IPS-18c (cell line): ENCODE data around the gene PLA2G15.

Source experiments
- H3K4me3 ChIP-seq: 2 replicates; pipeline ENCODE4 v1.7.0; 2013; ENCODE audit warnings: low read depth, mild to moderate bottlenecking, low read length, moderate library complexity; ENCODE audit not compliant: insufficient read depth
- H3K9me3 ChIP-seq: one replicate; pipeline ENCODE4 v1.6.1; 2013; ENCODE audit warnings: mild to moderate bottlenecking, low read length, moderate library complexity; ENCODE audit not compliant: control insufficient read depth, insufficient read depth

PLA2G15 gene

DNA sequence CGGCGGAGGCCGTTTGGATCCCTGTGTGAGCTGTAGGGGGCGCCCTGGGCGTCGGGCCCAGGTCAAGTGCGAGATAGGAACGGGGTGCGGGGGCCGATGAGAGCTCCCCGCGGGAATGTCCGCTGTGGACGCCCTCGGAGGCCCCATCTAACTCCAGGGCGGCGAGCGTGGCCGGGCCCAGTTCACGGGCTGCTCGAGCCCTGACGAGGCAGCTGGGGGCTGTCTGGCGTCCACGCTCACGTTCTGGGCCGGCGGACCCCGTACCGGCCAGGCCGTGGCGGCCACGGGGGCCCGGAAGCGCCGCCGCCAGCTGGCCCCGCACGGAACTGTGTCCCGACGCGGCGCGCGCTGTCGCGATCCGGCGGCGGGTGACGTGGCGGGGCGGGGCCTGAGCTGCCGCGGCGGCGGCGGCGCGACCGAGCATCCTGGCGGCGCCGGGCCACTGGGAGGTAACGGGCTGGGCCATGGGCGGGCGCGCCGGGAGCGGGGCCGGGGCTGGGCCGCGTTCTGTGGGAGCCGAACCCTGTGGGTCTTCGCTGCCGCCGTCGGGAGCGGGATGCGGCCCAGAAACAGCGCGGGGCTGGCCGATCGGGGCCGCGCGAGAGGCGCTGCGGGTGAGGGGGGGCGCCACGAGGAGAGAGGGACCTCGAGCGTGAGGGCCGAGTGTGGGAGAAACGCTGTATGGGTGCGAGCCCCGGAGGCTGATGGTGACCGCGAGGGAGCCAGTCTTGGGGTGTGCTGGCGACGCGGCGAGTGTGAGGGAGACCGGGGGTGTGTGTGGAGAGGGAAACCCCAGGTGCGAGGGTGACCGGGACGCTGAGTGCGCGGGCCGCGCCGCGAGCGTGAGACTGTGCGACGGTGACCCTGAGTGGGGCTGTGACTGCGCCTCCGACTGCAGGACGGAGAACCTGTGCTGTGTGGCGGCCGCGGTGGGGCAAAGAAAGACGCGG is 19.2 kb downstream of the PLA2G15 start, which contains the start of gene SLC7A6:
TSS of gene SLC7A6 (plus strand) at position 399 of the 950 bp plus-strand sequence. CDS start 10,201 bp downstream, outside the sequence.
- Histone ChIP-seq H3K9me3 (peaks cover 2% of the 10 kb centered on the region), H3K4me3 (peak within 1 kb of the TSS; percentile 87)

DNA sequence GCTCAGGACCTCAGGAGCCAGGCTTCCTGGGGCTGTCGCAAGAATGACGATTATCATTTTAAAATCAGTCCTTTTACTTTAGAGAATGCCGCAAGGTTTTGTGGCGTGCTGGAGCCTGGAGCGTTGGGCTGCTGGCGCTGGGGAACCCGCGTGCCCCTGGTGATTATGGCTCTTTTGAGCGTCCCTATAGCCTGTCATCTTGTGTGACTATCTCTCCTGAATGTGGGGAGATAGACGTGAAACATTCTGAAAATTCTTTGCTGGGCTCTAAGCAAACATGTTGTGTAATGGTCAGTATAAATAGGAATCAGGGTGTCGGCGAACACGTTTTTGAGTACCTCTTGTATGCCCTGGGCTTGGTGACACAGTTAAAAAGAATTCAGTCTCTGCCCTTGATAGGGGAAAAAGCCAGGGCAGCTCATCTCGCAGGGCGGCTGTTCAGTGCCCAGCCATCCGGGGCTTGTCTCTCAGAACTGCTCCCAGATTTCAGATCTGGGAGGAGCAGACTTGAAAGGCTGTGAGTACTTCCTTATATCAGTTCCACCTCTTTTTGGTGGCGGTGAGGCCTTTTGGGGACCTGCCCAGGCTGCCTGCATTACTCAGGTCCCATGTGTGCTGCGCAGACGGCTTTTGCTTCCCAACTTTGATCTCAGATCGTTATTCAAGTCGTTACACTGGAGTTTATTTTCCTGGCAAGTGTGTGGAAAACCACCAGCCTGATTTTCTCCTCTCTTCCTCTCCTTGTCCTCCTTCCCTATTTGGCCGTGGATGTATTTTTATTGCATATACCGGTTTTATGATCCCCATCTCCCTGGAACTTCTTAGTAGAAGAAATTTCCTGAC is 20.1 kb downstream of the PLA2G15 start:
- H3K4me3 ChIP-seq: peak overlapping the region; percentile 87
- peaks cover 1% of the 10 kb centered on the region for H3K9me3 ChIP-seq

DNA sequence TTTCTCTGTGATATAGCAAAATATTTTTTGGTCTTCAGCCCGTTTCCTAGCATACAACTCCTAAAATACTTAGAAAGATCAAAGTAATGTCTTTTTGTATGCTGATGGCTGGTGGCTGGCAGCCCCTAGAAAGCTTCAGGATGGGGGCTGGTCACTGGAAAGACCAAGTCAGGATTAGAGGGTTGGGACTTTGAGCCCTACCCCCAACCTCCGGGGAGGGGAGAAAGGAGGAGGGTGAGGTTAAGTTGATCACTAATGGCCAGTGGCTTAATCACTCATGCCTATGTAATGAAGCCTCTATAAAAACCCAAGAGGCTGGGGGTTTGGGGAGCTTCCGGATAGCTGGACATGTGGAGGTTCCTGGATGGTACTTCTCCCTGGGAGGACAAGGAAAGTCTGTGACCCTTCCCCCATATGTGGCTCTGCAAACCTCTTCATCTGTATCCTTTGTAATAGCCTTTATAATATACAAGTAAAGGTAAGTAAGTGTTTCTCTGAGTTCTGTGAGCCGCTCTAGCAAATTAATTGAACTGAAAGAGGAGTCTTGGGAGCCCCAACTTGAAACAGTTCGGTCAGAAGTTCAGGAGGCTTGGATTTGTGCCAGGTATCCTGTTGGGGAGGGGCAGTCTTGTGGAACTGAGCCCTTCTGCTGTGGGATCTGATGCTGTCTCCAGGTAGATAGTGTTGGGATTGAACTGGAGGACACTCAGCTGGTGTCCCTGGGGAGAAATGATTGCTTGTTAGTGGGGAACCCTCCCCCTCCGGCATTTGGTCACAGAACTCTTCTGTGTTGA is 22.6 kb downstream of the PLA2G15 start:
- H3K9me3 ChIP-seq: peaks cover 3% of the 10 kb centered on the region
- H3K4me3 ChIP-seq: peak overlapping the region; percentile 28; the same call in 1 of the 2 replicates

DNA sequence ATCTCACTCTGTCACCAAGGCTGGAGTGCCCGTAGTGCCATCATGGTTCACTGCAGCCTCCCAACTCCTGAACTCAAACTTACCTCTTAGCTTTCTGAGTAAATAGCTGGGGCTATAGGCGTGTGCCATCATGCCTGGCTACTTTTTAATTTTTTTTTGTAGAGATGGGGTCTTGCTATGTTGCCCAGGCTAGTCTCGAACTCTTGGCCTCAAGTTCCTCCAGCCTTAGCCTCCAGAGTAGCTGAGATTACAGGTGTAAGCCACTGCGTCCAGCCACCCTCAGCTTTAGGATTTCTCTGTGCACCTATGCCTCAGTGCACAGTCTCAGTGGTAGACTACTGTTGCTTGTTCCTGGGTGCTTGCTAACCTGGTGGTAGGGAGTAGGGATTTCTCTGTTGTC is 24.6 kb downstream of the PLA2G15 start:
- Histone ChIP-seq H3K9me3 (peaks cover 3% of the 10 kb centered on the region), H3K4me3 (no peak overlapping the region)

DNA sequence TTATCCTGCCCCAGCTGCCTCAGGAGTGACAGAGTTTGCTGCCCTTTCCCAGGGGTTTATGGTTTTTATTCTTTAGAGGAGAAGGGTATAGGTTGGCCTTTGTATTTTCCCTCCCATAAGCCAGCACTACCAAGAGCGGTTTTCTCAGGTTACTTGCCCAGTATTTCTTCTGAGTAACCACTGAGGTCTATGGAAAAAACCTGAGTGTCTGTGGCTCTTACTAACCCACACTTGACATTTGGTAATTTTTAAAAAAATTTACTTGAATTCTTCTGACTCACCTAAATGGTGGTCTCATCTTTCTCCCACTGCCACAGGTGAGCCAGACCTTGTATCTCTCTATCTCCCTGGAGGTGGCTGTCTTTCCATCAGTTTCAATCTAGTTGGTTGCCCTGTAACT is 25.2 kb downstream of the PLA2G15 start:
- Histone ChIP-seq H3K4me3 (no peak overlapping the region), H3K9me3 (peaks cover 3% of the 10 kb centered on the region)

DNA sequence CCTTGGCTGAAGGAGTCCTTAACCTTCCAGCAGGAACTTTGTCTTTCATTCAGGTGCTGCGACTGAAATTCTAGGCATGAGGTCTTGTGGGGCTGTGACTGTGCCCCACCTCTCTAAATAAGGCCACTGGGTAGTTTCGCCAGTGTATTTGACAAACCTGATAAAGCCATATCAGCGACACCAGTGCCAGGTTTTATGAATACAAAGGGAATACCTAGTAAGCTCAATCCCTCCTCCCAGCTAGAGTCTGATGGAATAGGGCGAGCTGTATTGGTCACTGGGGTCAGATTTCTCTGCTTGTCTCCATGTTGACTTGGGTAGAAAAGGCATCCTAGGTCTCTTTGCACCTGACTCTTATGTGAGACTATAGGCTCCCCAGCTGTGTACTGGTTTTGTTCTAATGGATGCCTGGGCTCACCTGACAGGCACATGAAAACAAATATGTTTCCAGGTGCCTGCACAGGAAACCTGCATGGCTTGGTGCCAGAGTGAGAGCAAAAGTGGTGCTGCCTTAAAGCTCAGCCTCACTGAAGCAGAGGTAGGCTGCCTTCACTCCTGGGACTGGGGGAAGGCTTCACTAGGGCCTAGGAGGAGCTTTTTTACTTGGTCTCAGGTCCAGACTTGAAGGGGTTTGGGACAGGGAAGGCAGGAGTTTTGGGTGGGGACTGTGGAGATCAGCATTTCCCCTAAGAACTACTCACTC is 27.5 kb downstream of the PLA2G15 start:
- Histone ChIP-seq H3K4me3 (no peak overlapping the region), H3K9me3 (peaks cover 3% of the 10 kb centered on the region)

DNA sequence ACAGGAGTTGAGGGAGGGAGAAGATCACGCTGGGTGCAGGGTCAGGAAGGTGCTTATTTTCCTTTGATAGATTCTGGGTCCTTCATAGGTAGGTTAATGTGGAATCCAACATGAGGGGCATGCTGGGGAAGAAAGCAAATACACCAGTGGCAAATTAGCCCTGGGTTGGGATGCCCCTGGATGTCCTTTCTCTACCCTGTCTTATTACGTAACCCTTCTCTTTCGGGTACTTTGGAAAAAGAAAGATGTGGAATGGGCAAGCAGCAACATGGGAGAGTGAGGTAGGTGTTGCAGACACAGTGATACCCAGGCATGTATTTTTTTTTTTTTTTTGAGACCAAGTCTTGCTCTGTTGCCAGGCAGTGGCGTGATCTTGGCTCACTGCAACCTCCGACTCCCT is 28.3 kb downstream of the PLA2G15 start:
- H3K9me3 ChIP-seq: peaks cover 3% of the 10 kb centered on the region

DNA sequence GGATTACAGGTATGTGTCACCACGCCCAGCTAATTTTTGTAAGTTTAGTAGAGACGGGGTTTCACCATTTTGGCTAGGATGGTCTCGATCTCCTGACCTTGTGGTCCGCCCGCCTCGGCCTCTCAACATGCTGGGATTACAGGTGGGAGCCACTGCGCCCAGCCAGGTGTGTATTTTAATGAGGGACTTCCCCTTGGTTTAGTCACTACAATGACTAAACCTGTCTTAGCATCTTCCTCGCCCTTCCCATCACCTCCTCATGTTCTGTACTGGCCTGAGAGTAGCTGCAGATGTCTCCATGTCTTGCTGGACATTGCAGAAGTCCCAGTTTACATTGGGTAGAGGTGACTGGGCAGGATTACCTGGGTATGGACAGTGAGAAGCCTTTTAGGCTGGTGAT is 28.7 kb downstream of the PLA2G15 start:
- no peak overlapping the region for H3K4me3 ChIP-seq
- H3K9me3 ChIP-seq: peaks cover 3% of the 10 kb centered on the region

More for the DNA sequence above, 28.3 kb downstream of the PLA2G15 start:
- H3K4me3 ChIP-seq: no peak overlapping the region

DNA sequence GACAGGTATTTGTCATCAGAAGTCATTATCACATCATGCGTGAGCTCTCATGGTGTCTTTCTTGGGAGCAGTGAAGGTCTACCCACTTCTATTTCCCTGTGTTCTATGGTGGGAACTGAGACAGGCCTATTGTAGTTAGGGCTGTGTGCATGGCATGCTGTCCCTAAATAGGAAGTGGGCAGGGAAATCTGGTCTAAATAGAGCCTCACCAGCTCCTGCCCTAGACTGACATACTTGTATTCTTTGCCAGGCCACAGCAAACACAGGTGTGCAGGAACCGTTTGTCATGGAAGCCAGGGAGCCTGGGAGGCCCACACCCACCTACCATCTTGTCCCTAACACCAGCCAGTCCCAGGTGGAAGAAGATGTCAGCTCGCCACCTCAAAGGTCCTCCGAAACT is 29.3 kb downstream of the PLA2G15 start:
- Histone ChIP-seq H3K9me3 (peaks cover 3% of the 10 kb centered on the region), H3K4me3 (no peak overlapping the region)

DNA sequence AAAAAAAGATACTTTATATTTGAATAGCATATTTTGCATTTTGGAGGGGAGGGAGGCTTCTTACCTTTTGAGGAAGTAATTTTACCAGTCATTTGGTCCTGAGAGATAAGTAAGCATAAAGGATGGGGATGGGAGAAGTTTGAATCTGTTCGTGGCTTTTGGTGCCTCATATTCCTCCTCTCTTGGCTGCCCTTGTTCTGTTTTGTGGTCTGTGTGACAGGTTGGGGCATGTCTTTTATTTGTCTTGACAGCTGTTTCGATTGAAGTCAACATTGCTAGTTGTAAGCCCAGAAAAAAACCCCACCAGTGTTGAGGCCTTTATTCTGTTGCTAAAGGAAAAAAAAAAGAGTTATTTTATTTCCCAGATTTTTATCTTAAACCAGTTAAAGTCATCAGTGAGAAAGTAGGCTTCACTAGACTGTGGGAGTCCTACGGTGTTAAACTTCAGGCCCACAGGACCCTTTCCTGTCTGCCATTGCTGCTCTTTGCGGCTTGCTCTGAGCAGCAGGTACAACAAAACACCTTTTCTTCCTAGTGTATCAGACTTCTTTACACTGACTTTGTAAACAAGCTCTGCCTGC is 30.5 kb downstream of the PLA2G15 start:
- Histone ChIP-seq H3K4me3 (no peak overlapping the region), H3K9me3 (peaks cover 3% of the 10 kb centered on the region)

DNA sequence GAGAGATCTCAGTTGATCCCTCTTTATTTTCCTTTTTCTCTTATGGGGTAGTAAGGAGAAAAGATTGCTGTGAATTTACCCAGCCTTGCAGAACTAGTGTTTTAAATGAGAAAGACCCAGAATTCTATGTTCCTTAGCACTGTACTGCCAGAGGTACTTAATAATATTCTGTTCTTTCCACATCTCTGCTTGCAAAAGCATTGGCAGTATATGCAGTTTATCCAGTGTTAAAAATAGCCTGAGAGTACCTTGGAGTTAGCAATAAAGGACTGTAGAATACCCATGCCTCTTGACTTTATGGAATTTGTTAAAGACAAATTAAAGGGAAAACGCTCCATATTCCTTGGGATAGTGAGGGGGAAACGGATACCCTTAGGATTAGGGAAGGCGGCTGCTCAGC is 31.1 kb downstream of the PLA2G15 start:
- no peaks in the 10 kb centered on the region for H3K9me3 ChIP-seq
- H3K4me3 ChIP-seq: no peak overlapping the region

DNA sequence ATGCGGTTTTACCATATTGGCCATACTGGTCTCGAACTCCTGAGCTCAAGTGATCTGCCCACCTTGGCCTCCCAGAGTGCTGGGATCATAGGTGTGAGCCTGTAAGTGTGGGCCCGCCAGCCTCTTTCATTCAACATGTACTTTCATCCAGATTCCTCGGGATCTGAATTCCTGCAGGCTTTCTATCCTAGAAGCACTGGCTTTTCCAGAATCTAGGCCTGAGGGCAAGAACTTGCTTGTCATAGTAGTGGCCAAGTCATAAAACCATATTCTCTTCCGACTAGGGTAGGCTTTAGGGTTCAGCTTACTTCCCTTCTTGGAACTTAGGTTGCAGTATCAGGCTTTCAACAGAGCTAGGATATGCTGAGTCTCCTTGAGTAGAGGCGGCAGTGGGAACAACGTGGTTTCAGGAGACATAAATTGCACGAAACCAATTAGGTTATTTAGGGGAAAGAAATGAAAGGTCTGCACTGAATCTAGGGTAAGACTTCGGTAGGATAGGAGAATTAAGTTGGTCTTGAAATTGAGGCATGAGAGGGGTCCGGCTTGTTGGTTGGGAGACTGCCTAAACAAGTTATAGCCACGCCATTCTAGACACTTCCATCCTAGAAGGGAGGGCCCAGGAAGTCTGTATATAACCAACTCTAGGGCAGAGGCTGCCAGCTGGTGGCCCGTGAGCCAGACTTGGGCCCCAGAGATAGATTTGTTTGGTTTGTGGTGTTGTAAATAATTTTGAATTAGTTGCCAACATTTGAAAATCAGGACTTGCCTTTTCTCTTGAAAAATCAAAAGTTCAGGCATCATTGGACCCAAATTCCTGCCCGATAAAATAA is 34.8 kb downstream of the PLA2G15 start:
- no peak overlapping the region for H3K4me3 ChIP-seq
- no peaks in the 10 kb centered on the region for H3K9me3 ChIP-seq

DNA sequence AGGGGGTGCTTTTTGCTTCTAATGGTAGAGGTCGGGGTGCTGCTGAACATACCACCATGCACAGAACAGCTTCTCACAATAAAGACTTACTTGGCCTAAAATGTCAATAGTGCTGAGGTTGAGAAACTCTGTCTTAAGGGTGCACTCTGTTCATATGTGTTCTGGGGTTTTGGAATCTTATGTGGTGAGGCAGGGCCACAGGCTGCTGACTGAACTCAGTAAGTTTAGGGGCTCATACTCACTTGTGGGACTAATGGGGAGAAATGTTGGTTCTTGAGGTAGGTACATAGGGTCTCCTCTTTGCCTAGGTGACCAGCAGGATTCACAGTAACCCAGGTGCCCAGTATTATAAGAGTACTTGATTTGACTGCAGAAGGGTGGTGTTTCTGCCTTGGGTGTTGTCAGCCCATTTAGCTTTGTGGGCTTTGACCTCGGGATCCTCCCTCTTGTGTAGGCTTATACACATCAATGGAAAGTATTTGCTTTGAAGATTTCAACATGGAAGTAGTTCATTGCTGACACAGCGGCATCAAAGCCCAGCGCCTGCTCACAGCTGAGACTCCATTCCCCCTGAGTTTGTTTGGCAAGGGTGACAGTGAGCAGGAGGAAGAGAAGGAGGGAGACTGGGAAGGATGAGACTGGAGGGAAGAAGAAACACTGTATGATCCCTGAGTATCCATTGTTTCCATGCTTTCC is 36.3 kb downstream of the PLA2G15 start:
- Histone ChIP-seq H3K9me3 (no peaks in the 10 kb centered on the region), H3K4me3 (no peak overlapping the region)

DNA sequence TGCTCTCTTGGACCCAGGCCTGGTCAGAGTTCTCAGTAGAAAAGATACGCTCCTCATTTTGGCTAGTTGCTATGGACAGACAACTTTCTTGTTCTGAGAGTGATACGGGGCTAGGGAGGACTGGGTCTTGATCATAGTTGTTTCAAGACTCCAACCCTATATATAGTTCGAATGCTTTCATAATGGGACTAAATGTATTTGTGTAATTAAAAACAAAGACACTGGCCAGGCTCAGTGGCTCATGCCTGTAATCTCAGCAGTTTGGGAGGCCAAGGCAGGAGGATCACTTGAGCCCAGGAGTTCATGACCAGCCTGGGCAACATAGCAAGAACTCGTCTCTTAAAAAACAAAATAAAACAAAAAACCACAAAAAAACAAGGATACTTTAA is 36.9 kb downstream of the PLA2G15 start:
- H3K4me3 ChIP-seq: no peak overlapping the region

DNA sequence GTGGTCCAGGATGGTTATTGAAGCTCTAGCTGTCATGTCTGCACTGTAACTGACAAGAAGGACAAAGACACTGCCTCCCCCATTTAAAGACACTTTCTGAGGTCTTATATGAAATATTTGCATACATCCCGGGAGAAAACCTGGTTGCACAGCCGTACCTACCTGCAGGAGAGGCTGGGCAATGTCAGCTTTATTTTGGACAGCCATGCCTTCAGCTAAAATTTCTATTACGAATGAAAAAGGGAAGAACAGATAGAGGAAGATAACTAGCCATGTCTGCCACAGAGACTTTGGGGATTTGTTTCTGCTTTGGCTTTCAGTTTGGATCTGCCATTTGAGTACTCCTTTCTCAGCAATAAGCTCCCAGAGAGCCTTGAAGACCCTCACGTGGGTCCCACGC is 38.2 kb downstream of the PLA2G15 start:
- H3K4me3 ChIP-seq: no peak overlapping the region
- H3K9me3 ChIP-seq: no peaks in the 10 kb centered on the region

More for the DNA sequence above, 36.9 kb downstream of the PLA2G15 start:
- H3K9me3 ChIP-seq: no peaks in the 10 kb centered on the region
